Cerebellar cortex (tissue), 1 donor: ENCODE results near the gene ADAMTS2.

Experiments used
- DNase-seq: peaks from one replicate; pipeline ENCODE4 v3.0.0-alpha.2; 2015; ENCODE audit warnings: low spot score

The ADAMTS2 gene

DNA sequence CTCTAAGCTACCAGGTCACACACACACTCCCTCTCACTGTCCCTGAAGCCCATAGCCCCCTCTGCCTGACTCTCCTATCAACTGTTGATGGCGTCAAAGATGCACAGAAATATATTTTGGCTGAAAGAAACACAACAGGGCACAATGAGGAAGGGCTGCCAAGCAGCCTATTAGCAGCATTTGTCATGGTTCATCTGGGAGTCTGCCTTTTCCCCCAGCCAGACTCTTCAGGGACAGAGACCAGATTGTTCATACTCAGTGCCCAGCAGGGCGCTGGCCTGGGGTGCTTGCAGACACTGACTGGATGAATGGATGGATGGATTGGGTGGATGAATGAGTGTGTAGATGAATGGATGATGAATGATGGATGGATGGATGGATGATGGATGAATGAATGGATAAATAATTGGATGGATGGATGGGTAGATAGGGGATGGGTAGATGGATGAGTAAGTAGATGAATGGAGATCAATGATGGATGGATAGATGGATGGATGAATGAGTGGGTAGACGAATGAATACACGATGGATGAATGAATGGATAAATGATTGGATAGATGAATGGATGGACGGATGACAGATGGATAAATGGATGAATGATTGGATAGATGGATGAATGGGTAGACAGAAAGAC is 90.5 kb downstream of the ADAMTS2 start:
- no peak for DNase-seq

DNA sequence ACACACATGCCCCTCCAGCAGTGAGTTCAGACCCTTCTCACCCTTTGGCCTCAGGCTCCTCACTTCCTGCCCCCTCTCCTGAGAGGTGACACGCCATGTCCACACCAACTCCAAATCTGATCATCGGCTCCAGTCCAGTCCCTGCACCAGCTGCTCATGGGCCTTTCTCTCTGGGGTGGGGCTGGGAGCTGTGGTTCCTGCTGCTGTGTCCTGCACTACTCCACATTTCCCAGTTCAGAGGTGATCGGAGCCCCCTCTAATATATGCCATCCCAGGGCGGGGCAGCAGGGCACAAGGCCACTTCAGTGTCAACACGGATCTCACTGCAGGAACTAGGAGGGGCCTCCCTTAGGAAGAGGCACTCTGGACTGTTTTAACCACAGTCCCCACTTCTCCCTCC is 91.5 kb downstream of the ADAMTS2 start:
- DNase-seq, result no peak

DNA sequence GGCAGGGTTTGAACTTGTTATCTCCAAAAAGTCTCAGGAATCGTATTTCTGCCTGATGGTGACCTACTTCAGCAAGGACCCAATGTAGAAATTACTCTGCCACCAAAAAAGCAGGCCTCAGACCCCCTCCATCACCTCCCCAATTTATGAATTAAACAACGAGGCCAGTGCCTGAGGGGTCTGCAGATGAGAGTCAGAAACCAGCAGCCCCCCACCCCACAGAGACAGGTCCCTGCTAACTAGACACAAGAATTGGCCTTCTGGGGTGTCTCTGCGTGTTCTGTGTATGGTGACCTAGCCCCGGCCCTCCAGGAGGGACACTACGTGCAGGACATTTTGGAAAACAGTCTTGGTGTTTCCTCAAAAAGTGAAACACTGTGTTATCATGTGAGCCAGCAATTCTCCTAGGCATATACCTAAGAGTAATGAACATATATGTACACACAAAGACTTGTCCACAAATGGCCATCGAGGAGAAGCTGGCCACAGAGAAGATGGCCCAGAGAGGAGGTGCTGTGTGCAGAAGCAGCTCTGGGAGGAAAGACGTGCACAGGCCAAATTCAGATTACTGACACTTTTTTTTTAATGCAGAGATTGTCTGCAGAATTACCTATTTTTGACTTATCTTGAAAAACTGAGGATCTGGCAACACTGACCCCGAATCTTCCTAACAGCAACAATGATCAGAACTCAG is 93.8 kb downstream of the ADAMTS2 start:
- no peak for DNase-seq

DNA sequence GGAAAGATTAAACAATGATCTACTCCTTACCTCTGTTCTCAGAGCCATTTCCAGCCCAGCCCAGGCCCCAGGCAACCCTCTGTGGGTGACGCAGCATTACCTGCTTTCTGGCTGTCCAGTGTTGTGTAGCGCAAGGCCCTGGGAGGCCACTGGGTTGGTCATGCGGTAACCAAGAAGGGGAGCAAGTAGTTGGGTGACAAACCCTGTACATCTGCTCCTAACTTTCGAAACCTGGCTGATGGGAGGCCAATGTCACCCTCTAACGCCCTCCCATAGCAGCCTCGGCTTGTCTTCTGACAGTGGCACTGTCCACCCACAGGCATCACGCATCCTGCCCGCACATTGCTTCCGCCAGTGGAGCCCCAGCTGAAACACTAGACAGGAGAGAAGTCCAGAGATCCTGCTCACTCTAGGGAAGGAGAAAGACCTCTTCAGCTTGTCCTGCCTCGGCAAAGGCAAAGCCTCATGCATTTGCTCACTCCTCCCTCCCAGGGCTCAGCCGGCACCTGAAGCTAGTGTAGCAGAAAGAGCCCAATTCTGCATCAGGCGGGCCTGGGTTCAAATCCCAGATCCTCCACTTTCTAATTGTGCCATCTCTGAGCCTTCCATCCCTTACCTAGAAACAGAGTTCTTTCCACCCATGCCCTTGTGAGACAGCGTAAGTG is 94.6 kb downstream of the ADAMTS2 start:
- DNase-seq, result no peak

DNA sequence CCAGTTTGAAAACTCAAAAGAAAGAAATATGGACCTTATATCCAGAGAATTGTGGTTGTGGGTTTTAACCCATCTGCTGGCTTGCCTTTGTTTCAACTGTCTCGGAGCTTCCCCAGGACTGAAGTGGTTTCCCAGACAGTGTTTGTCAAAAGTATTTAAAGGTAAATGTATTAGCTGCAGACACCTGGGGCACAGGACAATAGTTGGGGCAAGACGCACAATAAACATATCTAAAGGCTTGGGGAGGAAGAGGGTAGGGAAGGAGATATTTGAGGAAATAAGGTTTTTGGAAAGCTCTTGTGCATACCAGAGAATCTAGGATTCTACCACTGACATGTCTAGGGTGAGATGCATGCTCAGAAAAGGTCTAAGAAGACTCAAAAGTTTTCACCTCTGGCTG is 99.0 kb downstream of the ADAMTS2 start:
- DNase-seq, result no peak

DNA sequence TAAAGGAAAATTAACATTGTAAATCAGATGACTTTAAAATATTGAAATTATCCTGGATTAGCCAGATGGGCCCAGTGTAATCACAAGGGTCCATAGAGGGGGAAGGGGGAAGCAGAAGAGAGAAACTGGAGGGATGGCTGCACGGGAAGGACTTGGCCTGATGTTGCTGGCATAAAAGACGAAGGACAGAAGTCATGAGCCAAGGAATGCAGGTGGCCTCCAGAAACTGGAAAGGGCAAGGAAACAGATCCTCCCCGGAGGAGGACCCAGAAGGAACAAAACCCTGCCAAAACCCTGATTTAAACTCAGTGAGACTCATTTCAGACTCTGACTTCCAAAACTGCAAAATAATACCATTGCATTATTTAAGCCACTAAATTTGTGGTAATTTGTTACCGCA is 100.2 kb downstream of the ADAMTS2 start:
- DNase-seq, result no peak

DNA sequence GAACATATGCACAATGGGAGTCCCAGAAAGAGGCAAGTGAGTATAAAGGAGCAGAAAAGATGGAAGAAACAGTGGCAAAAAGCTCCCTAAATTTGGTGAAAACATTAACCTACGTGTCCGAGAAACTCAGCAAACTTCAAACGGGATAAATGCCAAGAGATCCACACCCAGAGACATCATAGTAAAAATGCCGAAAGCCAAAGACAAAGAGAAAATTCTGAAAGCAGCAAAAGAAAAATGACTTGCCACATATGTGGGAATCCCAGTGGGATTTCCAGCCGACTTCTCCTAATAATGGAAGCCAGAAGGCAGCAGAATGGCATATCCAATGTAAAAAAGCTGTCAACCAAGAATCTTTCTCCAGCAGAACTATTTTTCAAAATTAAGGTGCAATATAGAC is 101.2 kb downstream of the ADAMTS2 start:
- no peak for DNase-seq

DNA sequence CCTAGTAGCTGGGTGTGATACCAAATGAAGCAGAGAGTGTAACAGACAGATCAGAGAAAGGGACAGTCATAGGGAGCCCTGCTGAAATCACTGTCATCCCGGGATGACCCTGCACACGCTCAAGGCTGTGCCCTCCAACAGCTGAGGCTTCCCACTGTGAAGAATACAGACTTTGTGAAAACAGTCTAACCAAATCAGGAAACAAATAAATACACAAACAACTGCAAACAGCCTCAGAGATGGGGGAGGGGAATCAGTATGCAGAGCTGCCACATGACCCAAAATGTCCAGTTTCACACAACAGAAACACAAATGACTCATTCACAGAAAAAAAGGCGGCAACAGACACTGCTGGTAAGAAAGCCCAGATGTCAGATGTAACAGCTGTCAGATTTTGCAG is 101.9 kb downstream of the ADAMTS2 start:
- no peak for DNase-seq

DNA sequence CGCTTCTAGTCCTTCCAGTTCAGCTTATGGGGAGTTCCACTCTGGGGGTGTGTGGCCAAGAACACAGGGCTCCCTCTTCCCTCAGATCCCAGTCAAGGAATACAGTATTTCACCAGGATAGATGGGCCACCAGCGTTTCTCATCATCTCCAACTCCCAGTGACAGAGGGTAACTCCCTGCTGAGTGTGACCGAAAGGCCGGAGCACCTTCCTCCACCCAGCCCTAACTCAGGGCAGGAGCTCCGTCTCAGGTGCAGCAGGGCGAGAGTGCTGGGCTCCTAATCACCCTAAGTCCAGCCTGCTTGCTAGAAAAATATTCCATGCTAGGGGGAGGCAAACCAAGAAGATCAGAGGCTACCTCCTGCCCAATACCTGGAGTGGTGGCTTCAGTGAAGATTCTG is 102.6 kb downstream of the ADAMTS2 start:
- no peak for DNase-seq

DNA sequence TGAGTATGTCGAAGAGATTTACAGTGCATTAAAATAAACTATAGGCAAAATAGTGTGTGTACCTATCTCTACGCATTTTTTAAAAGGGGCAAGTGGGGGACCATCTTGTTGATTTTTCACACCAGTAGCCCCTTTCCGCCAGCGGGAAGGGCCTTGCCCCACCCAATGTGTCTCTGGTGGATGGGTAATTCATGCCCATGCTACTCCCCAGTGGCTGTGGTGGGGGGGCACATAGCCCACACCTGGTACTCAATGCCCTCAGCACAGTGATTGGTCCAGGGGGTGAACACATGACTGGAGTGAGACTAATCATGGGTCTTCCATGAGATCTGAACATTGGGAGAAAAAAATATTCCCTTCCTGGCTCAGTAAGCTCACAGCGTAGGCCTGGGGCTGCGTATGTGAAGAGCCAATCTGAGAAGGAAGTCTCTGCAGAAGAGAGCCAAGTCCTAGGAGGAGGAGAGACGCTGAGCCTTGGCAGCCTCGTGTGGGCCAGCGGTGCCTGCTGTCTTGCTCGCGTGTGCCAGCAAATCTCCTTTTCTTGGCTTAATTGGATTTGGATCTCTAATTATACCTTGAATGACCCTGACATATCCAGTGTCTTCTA is 103.4 kb downstream of the ADAMTS2 start:
- DNase-seq, result no peak

DNA sequence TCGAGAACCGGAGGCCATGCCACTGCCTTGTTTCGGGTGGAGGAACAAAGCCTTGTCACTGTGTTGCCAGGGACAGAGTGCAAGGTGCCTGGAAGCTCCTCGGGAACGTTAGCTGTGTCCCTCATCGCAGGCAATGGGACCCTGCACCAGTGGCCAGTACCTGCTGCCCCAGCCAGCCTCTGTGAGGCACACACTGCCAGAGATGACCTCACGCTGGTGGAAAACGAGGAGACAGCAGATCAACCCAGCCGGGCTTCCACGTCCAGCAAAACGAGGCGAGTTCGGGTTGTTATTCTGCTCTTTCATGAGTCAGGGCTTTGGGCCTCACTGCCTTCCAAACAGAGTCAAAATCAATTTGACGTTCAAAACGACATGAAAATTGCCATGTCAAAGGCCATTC is 104.1 kb downstream of the ADAMTS2 start:
- DNase-seq, result no peak

DNA sequence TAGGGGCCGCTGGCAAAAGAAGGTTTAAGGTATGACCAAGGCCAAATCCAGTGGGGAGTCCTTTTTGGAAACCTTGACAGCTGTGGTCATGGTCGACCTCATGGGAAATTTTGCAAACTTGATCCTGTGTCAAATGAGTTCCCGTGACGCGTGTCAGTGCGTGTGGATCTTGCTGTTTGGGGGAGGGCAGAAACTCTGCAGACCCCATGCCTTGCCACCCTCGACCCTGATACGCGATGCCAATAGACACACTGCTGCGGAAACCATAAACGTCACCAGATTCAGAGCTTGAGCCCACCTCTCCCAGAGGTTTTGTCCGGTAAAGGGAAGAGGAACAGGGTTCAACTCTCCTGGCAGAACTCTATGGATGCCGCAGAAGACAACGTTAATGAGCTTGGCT is 104.7 kb downstream of the ADAMTS2 start:
- no peak for DNase-seq

DNA sequence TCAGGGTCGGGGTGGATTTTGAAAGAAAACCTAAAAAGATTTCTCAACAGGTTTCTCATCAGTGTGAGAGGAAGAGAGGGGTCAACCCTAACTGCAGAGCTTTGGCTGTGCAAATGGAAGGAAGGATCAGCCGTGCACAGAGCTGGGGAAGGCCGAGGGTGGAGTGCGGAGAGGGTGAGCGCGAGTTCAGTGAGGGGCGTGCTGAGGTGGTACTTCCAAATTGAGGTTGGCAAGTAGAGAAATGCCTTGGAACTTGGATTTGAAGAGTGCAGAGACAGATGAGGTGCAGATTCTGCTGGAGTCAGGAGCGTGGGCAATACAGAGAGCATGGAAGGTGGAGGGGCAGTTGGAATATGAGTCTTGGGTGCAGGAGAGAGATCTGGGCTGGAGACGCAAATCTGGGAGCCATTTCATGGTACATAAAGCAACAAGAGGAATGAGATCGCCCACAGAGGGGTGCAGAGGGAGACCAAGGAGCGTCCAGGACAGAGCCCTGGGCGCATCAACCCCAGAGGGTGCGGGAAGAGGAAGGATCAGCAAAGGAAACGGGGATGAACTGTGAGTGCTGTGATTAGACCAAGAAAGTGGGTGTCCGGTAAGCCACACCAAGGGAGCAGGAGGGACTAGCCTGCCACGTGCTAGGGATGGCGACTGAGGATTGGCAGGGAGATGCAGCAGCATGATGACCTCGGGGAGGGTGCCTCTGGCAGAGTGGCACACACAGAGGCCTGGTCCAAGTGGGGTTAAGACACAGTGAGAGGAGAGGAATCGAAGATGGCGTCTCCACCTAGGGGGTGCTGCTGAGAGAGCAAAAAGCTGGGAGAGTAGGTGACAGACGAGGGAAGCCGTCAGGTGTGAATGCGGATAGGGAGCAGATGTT is 105.8 kb downstream of the ADAMTS2 start:
- DNase-seq, result no peak

DNA sequence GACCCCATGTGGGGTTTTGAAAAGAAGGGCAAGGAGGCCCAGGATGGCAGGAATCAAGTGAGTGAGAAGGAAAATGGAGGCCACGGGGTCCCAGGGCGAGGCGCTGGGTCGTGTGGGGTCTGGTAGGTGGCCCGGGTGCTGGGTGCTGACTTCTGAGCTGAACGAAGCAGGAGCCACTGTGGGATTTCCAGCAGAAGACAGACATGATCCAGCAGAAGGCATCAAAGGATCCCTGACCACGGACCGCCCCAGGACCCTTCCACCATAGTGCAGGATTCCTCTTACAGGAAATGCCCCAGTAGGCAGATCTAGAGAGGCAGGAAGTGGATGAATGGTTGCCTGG is 106.7 kb downstream of the ADAMTS2 start:
- DNase-seq, result no peak

DNA sequence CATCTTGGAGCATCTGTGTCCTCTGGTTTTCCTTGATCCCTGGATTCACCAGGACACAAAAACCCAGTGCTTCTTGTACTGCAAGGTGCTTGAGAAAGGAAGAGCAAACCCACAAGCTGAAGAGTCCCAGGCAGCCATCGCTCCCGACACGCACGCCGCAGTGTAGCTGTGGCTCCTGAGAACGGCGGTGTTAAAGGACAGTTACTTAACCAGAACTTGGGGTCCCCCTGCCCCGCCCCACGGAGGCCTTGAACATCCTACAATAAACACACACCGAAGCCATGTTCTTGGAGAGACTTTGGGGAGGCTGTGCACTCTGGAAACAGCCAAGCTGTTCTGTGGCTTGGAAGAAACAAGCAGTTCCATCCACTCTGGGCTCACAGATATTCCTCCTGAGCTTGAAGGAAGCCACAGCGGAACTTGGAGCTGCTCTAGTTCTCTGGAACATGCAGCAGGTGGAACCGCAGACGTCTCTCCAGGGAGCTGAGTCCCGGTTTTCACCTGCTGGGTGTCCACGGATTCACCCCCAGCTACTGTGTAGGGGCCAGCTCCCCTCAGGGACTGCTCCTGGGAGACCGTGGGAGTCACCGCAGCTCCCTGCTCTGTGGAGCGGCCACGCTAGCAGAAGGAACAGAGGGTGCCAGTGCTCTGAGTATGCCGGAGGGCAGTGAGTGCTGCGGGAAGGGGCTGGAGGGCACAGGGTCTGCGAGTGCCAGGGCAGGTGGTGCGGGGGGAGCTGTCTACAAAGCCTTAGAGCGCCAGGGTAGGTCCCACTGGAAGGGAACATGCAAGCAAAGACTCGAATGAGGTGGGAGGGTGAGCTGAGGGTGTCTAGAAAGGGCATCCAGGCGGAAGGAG is 107.3 kb downstream of the ADAMTS2 start:
- no peak for DNase-seq

DNA sequence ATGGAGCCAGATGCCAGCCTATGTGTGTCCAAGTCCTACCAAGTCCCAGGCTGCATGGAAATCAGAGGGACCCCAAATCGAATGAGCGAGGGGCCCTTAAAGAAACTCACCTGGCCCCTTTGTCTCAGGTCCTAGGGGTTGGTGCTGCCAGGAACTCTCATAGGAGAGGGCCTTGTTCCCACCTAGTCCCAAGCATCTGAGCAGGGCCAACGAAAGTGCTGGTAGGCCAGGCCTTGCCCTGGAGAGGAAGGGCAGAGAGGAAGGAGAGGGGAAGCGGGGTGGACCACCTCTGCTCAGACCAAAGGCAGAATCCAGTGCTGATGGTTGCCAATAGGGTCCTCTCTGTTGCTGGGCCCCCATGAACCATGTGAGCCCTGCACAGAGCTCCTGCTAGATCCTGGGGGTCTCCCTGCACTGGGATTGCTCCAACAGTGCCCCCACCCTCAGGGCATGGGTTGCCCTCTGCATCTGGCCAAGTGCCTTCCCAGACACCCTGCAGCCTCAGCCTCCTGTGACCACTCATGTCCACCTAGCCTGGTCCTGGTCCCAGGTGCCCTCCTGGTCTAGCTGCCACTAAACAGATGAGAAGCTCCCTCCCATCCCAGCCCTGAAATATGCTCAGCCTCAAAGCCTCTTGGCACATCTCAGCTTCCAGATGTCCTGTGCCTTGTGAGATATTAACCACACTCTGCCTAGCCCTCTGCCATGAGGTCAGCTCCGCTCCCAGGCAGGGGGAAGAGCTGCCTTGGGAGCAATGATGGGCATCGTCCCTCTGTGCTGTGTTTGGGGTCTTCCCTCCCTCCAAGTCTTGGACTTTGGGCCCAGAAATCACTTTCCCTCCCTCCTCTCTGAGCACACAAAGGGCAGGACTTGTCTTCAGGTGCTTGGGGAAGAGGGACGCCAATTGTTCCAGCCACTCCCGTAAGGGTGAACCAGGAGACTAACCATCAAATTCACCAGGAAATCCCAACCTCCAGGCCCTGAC is 109.6 kb downstream of the ADAMTS2 start:
- no peak for DNase-seq

DNA sequence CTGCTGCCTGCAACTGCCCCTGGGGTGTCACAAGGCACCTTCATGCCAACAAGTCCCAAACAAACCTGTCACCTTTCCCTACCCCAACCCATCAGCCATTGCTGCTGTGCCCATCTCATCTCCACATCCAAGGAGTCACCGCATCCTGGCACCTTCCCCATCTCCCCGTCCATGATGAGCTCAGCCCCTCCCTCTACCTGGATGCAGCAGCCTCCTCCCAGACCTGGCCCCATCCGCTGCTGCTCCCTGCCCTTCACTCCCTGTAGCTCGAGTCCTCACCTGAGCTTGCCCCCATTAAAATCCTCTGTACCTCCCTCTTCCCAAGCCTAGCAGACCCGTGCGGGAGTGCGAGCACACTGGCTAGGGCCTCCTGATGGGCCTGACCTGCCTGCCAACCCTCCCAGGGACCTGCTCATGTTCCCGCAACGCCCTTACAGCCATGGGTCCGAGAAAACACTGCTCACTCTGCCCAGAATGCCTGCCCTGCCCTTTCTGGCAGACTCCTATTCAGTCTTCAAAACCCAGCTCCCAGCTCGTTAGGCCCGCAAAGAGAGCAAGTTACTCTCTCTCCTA is 110.6 kb downstream of the ADAMTS2 start:
- no peak for DNase-seq

DNA sequence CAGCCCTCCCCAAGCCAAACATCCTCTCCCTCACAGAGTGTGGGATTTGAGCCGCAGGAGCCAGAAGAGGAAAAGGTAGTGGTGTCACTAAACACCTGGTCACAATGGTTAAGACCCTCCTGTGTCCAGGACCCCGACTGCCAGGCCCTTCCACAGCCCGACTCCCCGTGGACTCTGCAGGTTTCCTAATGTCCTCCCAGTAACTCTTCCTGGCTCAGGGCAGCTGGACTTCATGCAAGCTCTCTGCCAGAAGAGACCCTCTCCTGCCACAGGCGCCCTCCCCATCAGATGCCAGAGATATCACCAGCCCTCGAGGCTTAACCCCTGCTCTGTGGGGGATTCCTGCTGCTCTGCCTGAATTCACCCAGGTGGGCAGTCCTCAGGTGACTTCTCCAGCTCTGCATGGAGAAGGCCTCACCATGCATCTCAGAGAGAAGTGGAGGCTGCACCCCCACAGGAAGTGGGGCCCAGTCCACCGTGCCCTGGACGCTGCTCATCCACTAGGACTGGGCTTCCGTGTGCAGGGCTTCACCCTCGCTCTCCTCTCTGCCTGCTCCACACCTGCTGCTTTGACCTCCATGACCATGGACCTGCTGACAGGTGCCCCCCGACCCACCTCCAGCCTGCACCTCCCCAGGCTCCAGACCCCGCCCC is 111.2 kb downstream of the ADAMTS2 start:
- no peak for DNase-seq

DNA sequence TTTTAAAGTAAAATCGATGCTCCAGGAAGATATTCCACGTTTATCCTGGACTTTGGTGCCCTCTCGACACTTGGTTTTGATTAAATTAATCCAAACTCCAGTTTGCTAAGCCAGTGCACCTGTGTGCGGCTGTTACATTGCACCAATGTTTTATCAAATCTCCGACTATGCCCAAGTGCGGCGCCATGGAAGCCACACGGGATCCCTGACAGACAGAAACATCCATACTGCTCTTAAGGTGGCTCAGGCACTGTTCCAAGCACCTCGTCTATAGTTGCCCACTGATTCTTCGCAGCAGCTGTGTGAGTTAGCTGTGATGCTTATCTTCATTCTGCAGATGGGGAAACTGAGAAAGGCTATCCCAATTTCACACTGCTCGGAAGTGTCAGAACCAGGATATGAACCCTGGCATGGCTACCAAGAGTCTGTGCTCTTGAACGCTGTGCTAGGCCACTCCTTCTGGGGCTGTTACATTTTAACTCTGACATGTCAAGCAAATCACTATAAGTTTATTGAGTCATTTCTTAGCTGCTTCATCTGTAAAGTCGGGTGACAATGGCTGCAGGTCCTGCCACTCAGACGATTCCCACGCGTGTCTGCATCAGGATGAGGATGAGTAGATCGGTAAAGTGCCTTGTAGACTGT is 113.0 kb downstream of the ADAMTS2 start:
- DNase-seq, result no peak
